K562 (cell line): ENCODE measurements around the gene CRADD. TPM values are rescaled to one million over a fixed set of nuclear protein-coding genes. Genes with fewer than 3 reads are reported as not detected.

Source experiments
- CTBP1 ChIP-seq: fragments of 450-650 bp; IDR thresholded peaks from 2 replicates; pipeline ENCODE4 v1.6.1; 2016; ENCODE audit warnings: borderline replicate concordance
- ETV1 ChIP-seq: fragments of 450-650 bp; conservative IDR thresholded peaks from 2 replicates; pipeline ENCODE4 v1.6.1; 2016; ENCODE audit warnings: missing genetic modification characterization, control low read depth, low read depth, missing compliant biosample characterization
- EWSR1 ChIP-seq: fragments of 450-650 bp; IDR thresholded peaks from 2 replicates; pipeline ENCODE4 v1.6.1; 2018; ENCODE audit warnings: borderline replicate concordance, mild to moderate bottlenecking, low read depth, moderate library complexity; ENCODE audit not compliant: partially characterized antibody
- FOXA3 ChIP-seq, 2 experiments: fragments of 450-650 bp in 1 of 2; sonication (generic) in 1 of 2; formaldehyde crosslinking; IDR thresholded peaks in 1 of 2; conservative IDR thresholded peaks in 1 of 2; 2 replicates each; pipeline versions ENCODE4 v1.4.0 to v1.8.0; 2020 to 2022; ENCODE audit warnings: mild to moderate bottlenecking in 2 of 2, missing genetic modification reagents in 1 of 2
- GTF2F1 ChIP-seq: IDR thresholded peaks from 2 replicates; pipeline ENCODE4 v1.6.1; 2011; ENCODE audit warnings: low read depth, low read length, improper control_type of control experiment
- HLTF ChIP-seq: fragments of 450-650 bp; IDR thresholded peaks from 2 replicates; pipeline ENCODE4 v1.6.1; 2016
- MCM5 ChIP-seq: fragments of 450-650 bp; IDR thresholded peaks from 2 replicates; pipeline ENCODE4 v1.6.1; 2016; ENCODE audit warnings: low read depth
- NBN ChIP-seq: fragments of 450-650 bp; IDR thresholded peaks from 2 replicates; pipeline ENCODE4 v1.6.1; 2016; ENCODE audit warnings: low read depth, mild to moderate bottlenecking
- NR1H2 ChIP-seq: sonication (generic); formaldehyde crosslinking; IDR thresholded peaks from 2 replicates; pipeline ENCODE4 v1.4.0; 2020; ENCODE audit warnings: mild to moderate bottlenecking, missing genetic modification reagents
- PYGO2 ChIP-seq: fragments of 450-650 bp; IDR thresholded peaks from 2 replicates; pipeline ENCODE4 v1.6.1; 2016; ENCODE audit warnings: mild to moderate bottlenecking, missing genetic modification characterization, moderate library complexity, missing compliant biosample characterization
- RUNX1 ChIP-seq: sonication (generic); IDR thresholded peaks from 2 replicates; pipeline ENCODE4 v1.6.1; 2016; ENCODE audit warnings: antibody characterized with exemption, low read depth
- SMC3 ChIP-seq: conservative IDR thresholded peaks from 2 replicates; pipeline ENCODE4 v1.6.1; 2011; ENCODE audit warnings: low read depth, low read length, improper control_type of control experiment; ENCODE audit not compliant: insufficient read depth
- SNRNP70 ChIP-seq: fragments of 200-400 bp; formaldehyde crosslinking; optimal IDR thresholded peaks from 2 replicates; pipeline ENCODE3; 2017; ENCODE audit warnings: low read depth, low read length
- STAG1 ChIP-seq: sonication (generic); formaldehyde crosslinking; IDR thresholded peaks from 2 replicates; pipeline ENCODE4 v1.5.0; 2020; ENCODE audit warnings: missing genetic modification reagents, borderline replicate concordance
- U2AF1 ChIP-seq: fragments of 200-400 bp; formaldehyde crosslinking; optimal IDR thresholded peaks from 2 replicates; pipeline ENCODE3; 2017; ENCODE audit warnings: mild to moderate bottlenecking, low read depth, low read length, moderate library complexity
- ZNF146 ChIP-seq: IDR thresholded peaks from one replicate; pipeline ENCODE4 v1.6.1; 2018; ENCODE audit warnings: missing compliant biosample characterization; ENCODE audit not compliant: unreplicated experiment
- ZNF217 ChIP-seq: sonication (generic); formaldehyde crosslinking; IDR thresholded peaks from 2 replicates; pipeline ENCODE4 v1.8.0; 2022; ENCODE audit warnings: mild to moderate bottlenecking, missing genetic modification reagents
- ZNF518B ChIP-seq: fragments of 250-450 bp; sonication (Bioruptor Pico); IDR thresholded peaks from 2 replicates; pipeline ENCODE4 v1.5.0; 2021; ENCODE audit warnings: mild to moderate bottlenecking, moderate library complexity
- ZNF695 ChIP-seq: fragments of 450-650 bp; formaldehyde crosslinking; IDR thresholded peaks from 2 replicates; pipeline ENCODE4 v1.4.0; 2020; ENCODE audit warnings: mild to moderate bottlenecking, moderate library complexity
- ZNF766 ChIP-seq: fragments of 200-800 bp; sonication (Bioruptor generic); conservative IDR thresholded peaks from 2 replicates; pipeline ENCODE4 v1.6.1; 2016; ENCODE audit warnings: missing genetic modification characterization, missing compliant biosample characterization
- polyA plus RNA-seq, 8 experiments: library from polyadenylated mRNA; depleted of rRNA in 4 of 8; stranded (reverse) in 5 of 8; unstranded in 3 of 8; fragments of >200 nt; fragmentation: Nextera tagmentation in 2 of 8; fragmentation: Illumina TruSeq in 1 of 8; extraction: Ambion mirVana in 2 of 8; extraction: Trizol in 1 of 8; gene quantifications; 2 replicates each; pipeline versions ENCODE4 v1.2.1 to v1.2.3, GENCODE V29; 2011 to 2014; ENCODE audit warnings: inconsistent platforms in 1 of 8, missing spikeins in 1 of 8
- total RNA-seq, 7 experiments: library from RNA; depleted of rRNA in 6 of 7; stranded (reverse); fragments of >200 nt in 6 of 7; fragmentation: Illumina TruSeq in 2 of 7; extraction: Trizol in 2 of 7; gene quantifications; 2 replicates each; pipeline versions ENCODE4 v1.2.1 to v1.2.3, GENCODE V29; 2011 to 2021; ENCODE audit warnings: low replicate concordance in 1 of 7
- TF ChIP-seq, protein P1 (sequence below), 2 experiments: fragments of 450-650 bp in 1 of 2; sonication (generic) in 1 of 2; formaldehyde crosslinking; conservative IDR thresholded peaks; 2 replicates each; pipeline versions ENCODE4 v1.4.0 to v1.8.1; 2020 to 2022; ENCODE audit warnings: mild to moderate bottlenecking in 1 of 2, missing genetic modification reagents in 1 of 2
- TF ChIP-seq, protein P2 (sequence below): fragments of 450-650 bp; formaldehyde crosslinking; IDR thresholded peaks from 2 replicates; pipeline ENCODE4 v1.4.0; 2020; ENCODE audit warnings: mild to moderate bottlenecking, mixed read lengths

CRADD gene
- total and polyA plus RNA-seq, 9 of the 15 experiments (the other 6 are each of a cell fraction or from before 2014, with no cell fraction given), result 20.5 to 41.1 (median 25.9) TPM

DNA sequence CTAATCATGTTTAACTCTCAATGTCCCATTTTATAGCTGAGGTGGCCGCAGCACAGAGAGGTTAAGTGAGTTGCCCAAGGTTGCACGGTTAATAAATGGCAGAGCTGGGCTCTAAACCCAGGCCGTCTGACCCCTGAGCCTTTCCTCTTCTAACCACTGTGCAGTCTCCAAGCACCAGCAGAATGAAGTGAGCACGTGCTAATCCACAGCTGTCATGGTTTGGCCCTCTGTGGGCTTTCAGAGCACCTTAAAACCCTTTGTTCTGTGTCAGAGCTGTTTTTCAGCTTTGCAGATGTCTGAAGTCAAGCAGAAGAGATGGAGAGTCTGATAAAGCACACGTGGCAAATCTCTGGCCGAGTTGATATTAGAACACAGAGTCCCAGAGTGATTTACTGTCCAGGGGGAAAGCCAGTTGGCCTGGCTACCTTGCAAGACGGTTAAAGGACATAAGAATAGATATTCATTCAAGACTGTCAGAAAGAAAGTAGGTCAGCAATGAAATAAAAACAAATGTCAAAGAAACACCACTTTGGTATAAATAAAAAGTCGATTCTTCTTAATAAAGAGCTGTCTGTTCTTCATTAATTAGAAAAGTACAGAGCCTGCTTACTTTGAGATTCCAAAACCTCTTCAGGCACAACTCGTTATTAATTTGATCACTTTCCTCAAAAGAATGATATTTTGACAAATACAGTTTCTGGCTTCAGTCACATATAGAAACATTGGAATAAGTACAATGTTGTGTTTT lies 107.3 kb downstream of the CRADD start (continued):
- TF ChIP-seq ZNF518B (CRISPR knock-in tag) (no peak), EWSR1 (no peak), CTBP1 (peak; percentile 65; the same call in 1 of the 2 replicates), ZNF217 (CRISPR knock-in tag) (no peak), ZNF766 (CRISPR knock-in tag) (peak; percentile 66), STAG1 (no peak), RUNX1 (no peak), PYGO2 (tag) (no peak), GTF2F1 (no peak), MCM5 (no peak), SMC3 (no peak), FOXA3 (CRISPR knock-in tag; conservative IDR thresholded peaks at IDR 0.05 in 1 of 2, IDR thresholded peaks at IDR 0.05 in 1 of 2) (no peak), NBN (peak; percentile 84; the same call in 1 of the 2 replicates), ETV1 (tag) (no peak), ZNF695 (CRISPR knock-in tag) (no peak), HLTF (no peak), ZNF146 (CRISPR knock-in tag) (no peak), SNRNP70 (no peak), U2AF1 (no peak), NR1H2 (CRISPR knock-in tag) (no peak)
- TF ChIP-seq, protein P1, sequence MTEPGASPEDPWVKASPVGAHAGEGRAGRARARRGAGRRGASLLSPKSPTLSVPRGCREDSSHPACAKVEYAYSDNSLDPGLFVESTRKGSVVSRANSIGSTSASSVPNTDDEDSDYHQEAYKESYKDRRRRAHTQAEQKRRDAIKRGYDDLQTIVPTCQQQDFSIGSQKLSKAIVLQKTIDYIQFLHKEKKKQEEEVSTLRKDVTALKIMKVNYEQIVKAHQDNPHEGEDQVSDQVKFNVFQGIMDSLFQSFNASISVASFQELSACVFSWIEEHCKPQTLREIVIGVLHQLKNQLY (CRISPR knock-in tag; conservative IDR thresholded peaks at IDR 0.05), result no peak
- TF ChIP-seq, protein P2, sequence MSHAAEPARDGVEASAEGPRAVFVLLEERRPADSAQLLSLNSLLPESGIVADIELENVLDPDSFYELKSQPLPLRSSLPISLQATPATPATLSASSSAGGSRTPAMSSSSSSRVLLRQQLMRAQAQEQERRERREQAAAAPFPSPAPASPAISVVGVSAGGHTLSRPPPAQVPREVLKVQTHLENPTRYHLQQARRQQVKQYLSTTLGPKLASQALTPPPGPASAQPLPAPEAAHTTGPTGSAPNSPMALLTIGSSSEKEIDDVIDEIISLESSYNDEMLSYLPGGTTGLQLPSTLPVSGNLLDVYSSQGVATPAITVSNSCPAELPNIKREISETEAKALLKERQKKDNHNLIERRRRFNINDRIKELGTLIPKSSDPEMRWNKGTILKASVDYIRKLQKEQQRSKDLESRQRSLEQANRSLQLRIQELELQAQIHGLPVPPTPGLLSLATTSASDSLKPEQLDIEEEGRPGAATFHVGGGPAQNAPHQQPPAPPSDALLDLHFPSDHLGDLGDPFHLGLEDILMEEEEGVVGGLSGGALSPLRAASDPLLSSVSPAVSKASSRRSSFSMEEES (CRISPR knock-in tag), result no peak
